ENCODE results near the gene ITIH3.

ITIH3 gene

GRCh38 chr3:52854013-52854412, 59.4 kb downstream of the ITIH3 start:
- no peak for TF ChIP-seq POU6F1 (CRISPR knock-in tag; IDR thresholded peaks at IDR 0.05; ENCODE audit: borderline replicate concordance, low read depth)
- no peak for TF ChIP-seq ZFP3 (CRISPR knock-in tag; IDR thresholded peaks at IDR 0.05)
- TF ChIP-seq PPARA (CRISPR knock-in tag; IDR thresholded peaks at IDR 0.05; ENCODE audit: borderline replicate concordance), result no peak
- TF ChIP-seq TSHZ2 (CRISPR knock-in tag; IDR thresholded peaks at IDR 0.05), result no peak
- no peak for TF ChIP-seq TCF4 (CRISPR knock-in tag; IDR thresholded peaks at IDR 0.05; ENCODE audit: borderline replicate concordance)
- no peak for TF ChIP-seq RARB (CRISPR knock-in tag; IDR thresholded peaks at IDR 0.05)
- TF ChIP-seq GLIS3 (CRISPR knock-in tag; IDR thresholded peaks at IDR 0.05), result no peak
- TF ChIP-seq ZFP30 (CRISPR knock-in tag; IDR thresholded peaks at IDR 0.05), result no peak
- TF ChIP-seq PATZ1 (CRISPR knock-in tag; IDR thresholded peaks at IDR 0.05; ENCODE audit: borderline replicate concordance), result no peak
- ATAC-seq, result no peak

GRCh38 chr3:52856666-52857065, 62.1 kb downstream of the ITIH3 start:
- ATAC-seq, result no peak
- no peak for TF ChIP-seq TOX (CRISPR knock-in tag; IDR thresholded peaks at IDR 0.05; ENCODE audit: borderline replicate concordance)

- no peak for ATAC-seq
- TF ChIP-seq BACH2 (CRISPR knock-in tag; IDR thresholded peaks at IDR 0.05; ENCODE audit: borderline replicate concordance) (no peak), TOX (CRISPR knock-in tag; IDR thresholded peaks at IDR 0.05; ENCODE audit: borderline replicate concordance) (no peak), ESRRG (CRISPR knock-in tag; IDR thresholded peaks at IDR 0.05) (no peak), TCF4 (CRISPR knock-in tag; IDR thresholded peaks at IDR 0.05; ENCODE audit: borderline replicate concordance) (no peak), ISL1 (CRISPR knock-in tag; IDR thresholded peaks at IDR 0.05) (no peak), TSHZ2 (CRISPR knock-in tag; IDR thresholded peaks at IDR 0.05) (no peak), ZNF8 (CRISPR knock-in tag; IDR thresholded peaks at IDR 0.05) (no peak)
These were observed 62.5 kb downstream of the ITIH3 start for GRCh38 chr3:52857133-52857532.

- TF ChIP-seq ZNF565 (CRISPR knock-in tag; conservative IDR thresholded peaks at IDR 0.05; ENCODE audit: low read depth), result no peak
- TF ChIP-seq ZFP3 (CRISPR knock-in tag; IDR thresholded peaks at IDR 0.05), result no peak
- no peak for TF ChIP-seq RARB (CRISPR knock-in tag; IDR thresholded peaks at IDR 0.05)
- no peak for TF ChIP-seq SNAI2 (CRISPR knock-in tag; IDR thresholded peaks at IDR 0.05)
- no peak for TF ChIP-seq TCF4 (CRISPR knock-in tag; IDR thresholded peaks at IDR 0.05; ENCODE audit: borderline replicate concordance)
- TF ChIP-seq ZNF70 (CRISPR knock-in tag; IDR thresholded peaks at IDR 0.05), result no peak
- no peak for TF ChIP-seq ESRRG (CRISPR knock-in tag; IDR thresholded peaks at IDR 0.05)
- no peak for TF ChIP-seq ZC3H10 (CRISPR knock-in tag; IDR thresholded peaks at IDR 0.05)
- no peak for TF ChIP-seq PPARA (CRISPR knock-in tag; IDR thresholded peaks at IDR 0.05; ENCODE audit: borderline replicate concordance)
- no peak for TF ChIP-seq TOX (CRISPR knock-in tag; IDR thresholded peaks at IDR 0.05; ENCODE audit: borderline replicate concordance)
- ATAC-seq, result no peak
These were observed 63.3 kb downstream of the ITIH3 start for GRCh38 chr3:52857864-52858263.

All from SK-N-SH treated with all-trans-retinoic acid at 6 μM for 48 hours (cell line).